Measurements from ENCODE around the gene ABCC3.
A peak's percentile ranks its signal among the peaks of the same experiment; 100 is the strongest.

ABCC3 gene, protein sequence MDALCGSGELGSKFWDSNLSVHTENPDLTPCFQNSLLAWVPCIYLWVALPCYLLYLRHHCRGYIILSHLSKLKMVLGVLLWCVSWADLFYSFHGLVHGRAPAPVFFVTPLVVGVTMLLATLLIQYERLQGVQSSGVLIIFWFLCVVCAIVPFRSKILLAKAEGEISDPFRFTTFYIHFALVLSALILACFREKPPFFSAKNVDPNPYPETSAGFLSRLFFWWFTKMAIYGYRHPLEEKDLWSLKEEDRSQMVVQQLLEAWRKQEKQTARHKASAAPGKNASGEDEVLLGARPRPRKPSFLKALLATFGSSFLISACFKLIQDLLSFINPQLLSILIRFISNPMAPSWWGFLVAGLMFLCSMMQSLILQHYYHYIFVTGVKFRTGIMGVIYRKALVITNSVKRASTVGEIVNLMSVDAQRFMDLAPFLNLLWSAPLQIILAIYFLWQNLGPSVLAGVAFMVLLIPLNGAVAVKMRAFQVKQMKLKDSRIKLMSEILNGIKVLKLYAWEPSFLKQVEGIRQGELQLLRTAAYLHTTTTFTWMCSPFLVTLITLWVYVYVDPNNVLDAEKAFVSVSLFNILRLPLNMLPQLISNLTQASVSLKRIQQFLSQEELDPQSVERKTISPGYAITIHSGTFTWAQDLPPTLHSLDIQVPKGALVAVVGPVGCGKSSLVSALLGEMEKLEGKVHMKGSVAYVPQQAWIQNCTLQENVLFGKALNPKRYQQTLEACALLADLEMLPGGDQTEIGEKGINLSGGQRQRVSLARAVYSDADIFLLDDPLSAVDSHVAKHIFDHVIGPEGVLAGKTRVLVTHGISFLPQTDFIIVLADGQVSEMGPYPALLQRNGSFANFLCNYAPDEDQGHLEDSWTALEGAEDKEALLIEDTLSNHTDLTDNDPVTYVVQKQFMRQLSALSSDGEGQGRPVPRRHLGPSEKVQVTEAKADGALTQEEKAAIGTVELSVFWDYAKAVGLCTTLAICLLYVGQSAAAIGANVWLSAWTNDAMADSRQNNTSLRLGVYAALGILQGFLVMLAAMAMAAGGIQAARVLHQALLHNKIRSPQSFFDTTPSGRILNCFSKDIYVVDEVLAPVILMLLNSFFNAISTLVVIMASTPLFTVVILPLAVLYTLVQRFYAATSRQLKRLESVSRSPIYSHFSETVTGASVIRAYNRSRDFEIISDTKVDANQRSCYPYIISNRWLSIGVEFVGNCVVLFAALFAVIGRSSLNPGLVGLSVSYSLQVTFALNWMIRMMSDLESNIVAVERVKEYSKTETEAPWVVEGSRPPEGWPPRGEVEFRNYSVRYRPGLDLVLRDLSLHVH (N-terminal part only)

GRCh38 chr17:50634224-50634914 lies at the start of gene ABCC3:
Gene ABCC3, plus strand, starts transcription at chr17:50634881. Its CDS starts 56 bp downstream, at chr17:50634937.
- peak; percentile 75 for DNase-seq (ENCODE audit: low spot score)

- no peak for DNase-seq (ENCODE audit: low spot score)
Measured at GRCh38 chr17:50585346-50585745, 49.3 kb upstream of the ABCC3 start.

DNA sequence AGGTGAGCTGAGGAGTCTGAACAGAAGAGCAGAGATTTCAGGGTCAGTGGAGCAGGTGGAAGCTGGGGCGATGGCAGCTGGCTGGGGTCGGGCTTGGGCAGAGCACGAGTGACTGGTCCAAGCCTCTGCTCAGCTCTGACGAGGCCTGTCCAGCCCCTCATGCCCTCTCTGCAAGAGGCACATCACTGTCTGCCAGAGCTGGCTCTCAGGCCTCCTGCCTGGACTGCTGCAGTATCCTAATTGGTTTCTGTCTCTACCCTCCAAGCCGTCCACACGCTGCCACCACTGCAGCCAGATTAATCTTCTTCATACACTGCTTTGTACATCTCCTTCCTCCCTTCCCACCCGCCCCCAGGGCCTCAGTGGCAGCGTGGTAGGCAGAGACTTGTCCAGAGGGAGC lies 48.8 kb upstream of the ABCC3 start:
- DNase-seq (ENCODE audit: low spot score) = no peak

- no peak for DNase-seq (ENCODE audit: low spot score)
Measured at GRCh38 chr17:50586421-50587247, 48.0 kb upstream of the ABCC3 start.

DNA sequence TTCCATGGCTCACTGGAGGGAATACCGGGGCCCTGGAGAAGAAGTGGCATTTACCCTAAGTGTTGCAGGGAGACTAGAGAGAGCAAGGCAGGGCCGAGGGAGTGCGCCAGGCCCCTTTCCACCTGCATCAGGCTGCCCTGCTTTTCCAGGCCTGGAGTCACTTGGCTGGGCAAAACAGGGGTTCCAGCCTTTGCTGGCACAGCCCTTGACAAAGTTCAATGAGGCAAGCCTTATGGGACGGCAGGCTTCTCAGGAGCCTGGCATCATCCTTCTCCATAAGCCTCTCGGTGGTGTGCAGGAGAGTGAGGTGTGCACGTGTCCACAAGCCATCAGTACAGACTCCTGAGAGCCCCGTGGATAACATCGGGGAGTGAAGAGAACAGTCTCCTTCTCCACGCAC lies 47.1 kb upstream of the ABCC3 start:
- DNase-seq (ENCODE audit: low spot score) = no peak

- DNase-seq (ENCODE audit: low spot score) = no peak
Measured at GRCh38 chr17:50588391-50589049, 46.2 kb upstream of the ABCC3 start.

- no peak for DNase-seq (ENCODE audit: low spot score)
Measured at GRCh38 chr17:50589095-50589705, 45.5 kb upstream of the ABCC3 start.

DNA sequence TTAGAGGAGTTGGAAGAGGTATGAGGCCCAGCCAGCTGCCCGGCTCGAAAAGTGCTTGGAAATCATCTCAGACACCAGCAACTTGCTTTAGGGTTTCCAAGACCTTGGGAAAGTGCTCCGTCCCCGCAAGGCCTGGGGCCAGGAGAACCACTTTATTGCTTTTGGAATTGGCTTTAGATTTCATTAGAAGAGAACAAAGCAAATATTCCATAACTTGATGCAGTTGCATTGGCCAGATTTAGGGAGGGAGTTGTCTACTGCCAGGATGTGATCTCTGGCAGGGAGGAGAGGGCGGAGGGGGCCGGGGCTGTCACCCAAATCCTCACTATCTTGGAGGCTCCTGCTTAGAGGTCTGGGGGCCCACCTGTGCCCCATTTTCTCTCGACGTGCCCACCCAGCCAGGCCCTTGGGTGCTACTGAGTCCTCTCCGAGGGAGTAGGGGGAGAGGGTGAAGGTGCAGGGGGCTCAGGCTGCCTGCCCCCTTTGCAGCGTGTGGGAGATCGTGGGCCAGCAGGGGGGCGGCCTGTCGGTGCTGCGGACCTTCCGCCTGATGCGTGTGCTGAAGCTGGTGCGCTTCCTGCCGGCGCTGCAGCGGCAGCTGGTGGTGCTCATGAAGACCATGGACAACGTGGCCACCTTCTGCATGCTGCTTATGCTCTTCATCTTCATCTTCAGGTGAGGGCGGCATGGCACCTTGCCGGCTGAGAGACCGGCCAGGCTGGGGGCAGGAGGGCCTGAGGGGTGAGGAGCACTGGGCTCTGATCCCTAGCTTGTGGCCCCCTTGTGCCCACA lies 43.5 kb upstream of the ABCC3 start:
- DNase-seq (ENCODE audit: low spot score) = no peak

- DNase-seq (ENCODE audit: low spot score) = peak; percentile 93
Measured at GRCh38 chr17:50593321-50593720, 41.4 kb upstream of the ABCC3 start.

DNA sequence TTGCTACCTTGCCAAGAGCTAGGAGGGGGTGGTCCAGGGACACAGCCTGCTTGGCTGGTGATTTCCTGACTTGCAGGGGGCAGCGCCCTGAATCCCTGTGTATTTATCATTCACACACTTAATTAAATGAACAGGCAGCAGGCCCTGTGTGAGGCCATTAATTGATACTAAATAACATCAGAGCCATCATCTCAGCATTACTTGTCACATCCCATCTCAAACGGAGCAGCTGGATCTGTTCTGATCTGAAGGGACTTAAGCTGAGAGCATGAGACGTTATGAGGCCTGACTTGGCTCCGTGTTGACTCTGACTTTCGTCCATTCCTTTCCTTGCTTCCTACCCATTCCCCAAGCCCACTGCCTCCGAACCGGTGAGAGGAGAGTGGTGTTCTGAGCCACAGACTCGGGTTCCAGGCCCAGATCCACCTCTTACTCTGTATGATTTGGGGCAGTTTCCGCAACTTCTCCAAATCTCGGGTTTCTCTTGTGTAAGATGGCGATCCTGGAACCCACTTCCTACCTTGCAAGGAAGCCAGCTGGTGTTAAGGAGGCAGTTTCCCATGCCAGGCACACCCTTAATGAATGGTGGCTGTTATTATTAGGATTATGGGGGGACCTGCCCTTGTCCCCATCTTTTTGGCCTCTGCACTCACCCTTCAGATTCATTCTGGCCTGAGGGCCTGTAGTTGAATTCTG lies 40.4 kb upstream of the ABCC3 start:
- no peak for DNase-seq (ENCODE audit: low spot score)

DNA sequence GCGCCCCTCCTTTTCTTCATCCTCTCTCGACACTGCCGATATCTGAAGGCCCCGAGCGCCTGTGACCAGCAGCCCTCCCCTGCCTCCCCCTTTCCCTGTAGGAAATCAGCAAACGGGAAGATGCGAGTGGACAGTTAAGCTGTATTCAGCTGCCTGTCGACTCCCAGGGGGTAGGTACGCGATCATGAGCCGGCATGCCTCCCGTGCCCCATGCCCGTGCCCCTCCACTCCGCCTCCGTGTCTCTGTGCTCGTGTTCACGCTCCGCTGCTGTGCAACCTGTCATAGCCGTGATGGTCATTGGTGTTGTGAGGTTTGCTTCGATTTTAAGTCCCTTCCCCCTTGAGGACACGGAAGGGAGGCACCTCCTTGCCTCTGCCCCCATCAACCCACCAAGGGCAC lies 39.8 kb upstream of the ABCC3 start:
- DNase-seq (ENCODE audit: low spot score) = no peak

GRCh38 chr17:50596191-50597037 lies 38.3 kb upstream of the ABCC3 start:
- DNase-seq (ENCODE audit: low spot score) = no peak

- DNase-seq (ENCODE audit: low spot score) = no peak
Measured at GRCh38 chr17:50598487-50598886, 36.2 kb upstream of the ABCC3 start.

GRCh38 chr17:50599606-50600005 lies 35.1 kb upstream of the ABCC3 start:
- DNase-seq (ENCODE audit: low spot score) = no peak

GRCh38 chr17:50601823-50602375 lies 32.8 kb upstream of the ABCC3 start:
- DNase-seq (ENCODE audit: low spot score) = no peak

GRCh38 chr17:50602836-50603235 lies 31.8 kb upstream of the ABCC3 start:
- no peak for DNase-seq (ENCODE audit: low spot score)

DNA sequence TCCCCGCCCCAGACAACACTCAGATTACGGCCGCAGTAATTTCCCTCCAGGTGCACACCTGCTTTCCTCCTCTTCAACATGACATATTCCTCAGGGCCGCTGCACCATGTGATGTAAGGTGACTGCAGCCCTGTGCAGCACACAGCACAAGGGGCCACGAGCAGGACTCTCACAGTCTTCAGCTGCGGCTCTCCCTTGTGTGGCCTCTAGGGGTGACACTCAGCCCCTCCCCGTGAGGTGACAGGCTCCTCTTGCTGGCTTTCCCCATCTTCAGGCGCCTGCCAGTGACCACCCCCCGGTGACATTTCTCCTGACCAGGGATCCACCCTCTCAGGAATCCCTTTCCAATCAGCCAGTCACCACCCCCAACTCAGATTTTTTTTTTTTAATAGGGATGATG lies 31.3 kb upstream of the ABCC3 start:
- DNase-seq (ENCODE audit: low spot score) = no peak

Measured in ecto neural progenitor cell (in vitro differentiated cells).